Central memory CD4-positive, alpha-beta T cell (primary cell): Measurements from ENCODE around the gene DNASE2B.
"Not testable (repeated sequence)": the region's sequence is repeated elsewhere in the genome, so short reads cannot be mapped to it uniquely, and the experiment has no call there.

Experiments
- DNase-seq: peaks from one replicate; pipeline ENCODE4 v3.0.0; 2022

The DNASE2B gene

GRCh38 chr1:84415396-84415795 lies 17.1 kb downstream of the DNASE2B start:
- no peak for DNase-seq

- no peak for DNase-seq
These were observed 24.6 kb downstream of the DNASE2B start for GRCh38 chr1:84422909-84423308.

DNA sequence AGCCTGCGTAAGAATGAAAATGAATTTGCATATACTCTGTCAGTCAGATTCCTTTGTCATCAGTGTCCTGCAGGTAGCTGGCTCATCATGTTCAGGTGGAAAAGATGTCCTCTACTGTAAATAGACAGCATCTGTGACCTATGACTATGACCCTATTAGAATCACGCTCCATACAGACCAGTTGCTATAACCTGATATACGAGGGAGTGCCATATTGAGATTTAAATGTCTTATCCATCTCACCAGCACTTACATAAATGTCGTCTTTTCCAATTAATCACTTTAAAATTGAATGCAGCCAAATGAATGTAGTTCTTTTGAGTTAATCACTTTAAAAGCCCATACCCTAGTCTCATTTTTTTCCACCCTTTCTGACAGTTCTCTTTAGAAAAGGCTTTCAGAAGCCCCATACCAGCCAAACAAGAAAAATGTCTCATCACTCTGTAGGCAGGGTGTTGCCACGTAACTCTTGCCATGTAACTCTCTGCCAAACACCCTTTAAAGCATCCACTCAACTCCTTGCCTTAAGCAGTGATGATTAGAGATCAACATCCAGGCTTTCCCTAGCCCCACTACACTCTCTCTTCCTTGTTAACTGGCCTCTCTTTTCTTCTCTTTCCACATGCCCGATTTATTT lies 26.3 kb downstream of the DNASE2B start:
- DNase-seq = no peak

GRCh38 chr1:84425150-84425896 lies 27.0 kb downstream of the DNASE2B start:
- DNase-seq = no peak

DNA sequence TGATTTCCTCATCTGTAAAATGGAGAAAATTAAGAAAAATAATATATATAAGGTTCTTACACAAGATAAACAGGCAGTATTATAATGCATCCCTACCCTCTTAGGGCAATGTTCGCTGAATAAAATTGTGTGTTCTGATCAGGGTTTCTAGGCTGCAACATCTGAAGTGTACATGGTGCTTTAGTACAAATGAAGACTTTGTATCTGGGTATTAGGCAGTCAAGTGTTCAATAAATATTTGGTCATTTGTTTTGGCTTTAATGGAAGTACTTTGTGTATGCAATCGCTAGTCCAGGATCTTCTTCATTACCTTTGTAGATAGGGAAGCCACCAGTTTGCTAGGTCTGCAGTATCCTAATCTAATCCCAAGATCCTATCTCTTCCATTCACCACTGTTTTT lies 28.1 kb downstream of the DNASE2B start:
- DNase-seq = no peak

DNA sequence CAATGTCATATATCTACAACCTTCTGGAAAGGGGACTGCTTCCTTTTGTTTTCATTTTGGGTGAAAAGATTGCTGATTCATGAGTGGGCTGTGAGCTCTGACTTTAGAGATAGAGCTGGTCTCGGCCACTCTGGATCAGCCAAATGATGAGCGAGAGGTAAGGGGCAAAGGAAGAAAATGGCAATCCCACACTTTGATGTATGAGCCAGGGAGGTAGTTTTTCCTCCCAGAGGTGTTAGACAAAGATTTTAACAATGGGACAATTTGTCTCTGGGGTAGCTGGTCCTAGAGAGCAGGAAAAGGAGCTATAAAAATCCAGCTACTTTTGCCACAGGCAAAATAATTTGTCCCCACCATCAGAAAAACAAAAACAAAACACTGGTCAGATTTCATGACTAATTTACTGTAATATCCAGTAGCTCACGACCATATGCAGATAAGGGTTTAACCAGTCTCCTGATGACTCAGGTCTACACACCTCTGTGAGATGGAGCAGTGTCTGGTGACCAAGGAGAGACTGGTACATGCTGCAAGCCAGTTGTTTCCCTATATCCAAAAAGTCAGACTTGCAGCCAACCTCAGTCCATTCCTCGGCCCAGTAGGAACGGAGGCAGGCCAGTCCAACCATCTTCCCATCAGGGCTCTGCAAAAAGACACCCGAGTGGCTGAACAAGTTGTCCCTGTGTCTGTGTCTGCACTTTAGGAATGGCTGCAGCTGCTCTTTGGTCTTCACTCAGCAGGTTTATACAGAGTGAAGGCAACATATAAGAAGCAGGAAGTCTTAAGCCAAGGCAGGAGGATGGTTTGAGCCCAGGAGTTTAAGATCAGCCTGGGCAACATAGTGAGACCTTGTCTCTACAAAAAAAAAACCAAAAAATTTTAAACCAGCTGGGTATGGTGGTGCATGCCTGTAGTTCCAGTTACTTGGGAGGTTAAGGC lies 29.2 kb downstream of the DNASE2B start:
- DNase-seq = no peak

- no peak for DNase-seq
These were observed 30.0 kb downstream of the DNASE2B start for GRCh38 chr1:84428235-84428634.

- DNase-seq = no peak
These were observed 30.9 kb downstream of the DNASE2B start for GRCh38 chr1:84429231-84429630.

DNA sequence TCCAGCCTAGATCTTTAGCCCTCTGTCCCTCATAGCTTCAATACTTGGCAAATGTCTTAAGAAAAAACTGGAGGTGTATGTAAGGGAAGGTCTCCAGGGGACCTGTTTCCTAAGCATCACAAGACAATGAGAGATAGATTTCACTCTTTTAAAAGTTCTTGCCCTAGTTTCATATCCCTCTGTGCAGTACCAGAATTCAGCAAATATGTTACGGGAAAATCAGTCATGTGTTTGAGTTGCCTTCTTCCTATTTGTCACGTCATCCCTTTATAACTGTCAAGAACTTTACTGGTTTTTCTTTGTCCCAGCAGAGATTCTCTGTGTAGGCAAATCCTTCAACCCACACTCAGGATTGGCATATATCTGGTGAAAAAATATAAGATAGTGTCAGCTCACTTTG lies 32.3 kb downstream of the DNASE2B start:
- DNase-seq = no peak

DNA sequence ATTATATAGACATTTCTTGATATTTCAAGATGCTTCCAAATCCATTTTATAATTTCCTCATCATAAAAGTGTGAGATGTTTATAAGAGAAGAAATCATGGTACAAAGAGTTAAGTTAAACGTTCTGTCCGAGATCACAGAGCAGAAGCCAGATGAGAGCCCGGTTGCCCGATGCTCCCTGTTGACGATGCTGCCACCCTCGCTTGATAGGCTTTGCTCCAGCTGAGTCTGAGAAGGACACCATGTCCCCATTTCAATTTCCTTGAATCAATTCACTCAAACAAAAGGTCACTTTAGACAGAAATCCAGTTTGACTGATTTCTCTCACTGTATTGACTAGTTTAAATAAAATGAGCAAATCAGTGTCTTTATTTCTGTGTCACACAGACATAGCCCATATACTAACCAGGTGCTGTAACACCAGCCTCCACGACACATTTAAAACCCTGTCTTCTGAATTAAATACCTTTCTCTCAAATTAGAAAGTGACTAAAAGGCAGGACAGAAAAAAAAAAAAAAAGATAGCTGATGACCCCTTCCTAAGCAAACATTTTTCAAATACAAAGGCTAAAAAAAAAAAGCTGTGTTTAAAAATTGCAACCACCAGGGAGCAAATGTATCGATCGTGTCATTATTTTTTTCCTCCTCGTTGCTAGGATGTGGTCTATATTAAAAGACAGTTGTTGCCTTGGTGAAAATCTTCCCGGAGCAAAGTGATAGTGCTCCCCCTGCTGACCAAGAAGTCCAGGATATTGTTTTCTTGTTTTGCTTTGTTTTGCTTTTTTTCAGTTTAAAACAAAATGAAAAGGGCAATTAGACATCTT lies 35.2 kb downstream of the DNASE2B start:
- DNase-seq = peak; percentile 81

DNA sequence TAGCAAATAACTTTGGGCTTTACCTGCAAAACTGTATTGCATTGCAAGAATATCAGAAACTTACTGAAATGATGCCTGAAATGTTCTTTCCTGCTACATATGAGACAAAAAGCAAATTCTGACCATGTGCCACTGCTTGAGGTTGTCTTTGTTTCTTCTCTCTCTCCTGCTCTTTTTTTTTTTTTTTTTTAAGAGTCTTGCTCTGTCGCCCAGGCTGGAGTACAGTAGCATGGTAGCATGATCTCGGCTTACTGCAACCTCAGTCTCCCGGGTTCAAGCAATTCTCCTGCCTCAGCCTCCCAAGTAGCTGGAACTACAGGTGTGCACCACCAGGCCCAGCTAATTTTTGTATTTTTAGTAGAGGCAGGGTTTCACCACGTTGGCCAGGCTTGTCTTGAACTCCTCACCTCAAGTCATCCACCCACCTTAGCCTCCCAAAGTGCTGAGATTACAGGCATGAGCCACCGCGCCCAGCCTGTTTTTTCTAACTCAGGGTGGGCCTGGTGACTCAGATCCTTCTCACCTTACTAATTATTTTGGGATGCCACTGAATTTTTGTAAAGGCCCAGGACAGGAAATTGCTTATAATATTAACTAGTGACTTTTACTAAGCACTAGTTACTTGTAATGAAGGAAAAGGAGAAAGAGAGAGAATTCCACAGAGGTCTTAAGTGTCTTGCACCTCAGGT lies 35.9 kb downstream of the DNASE2B start:
- no peak for DNase-seq

- peak; percentile 26 for DNase-seq
These were observed 36.7 kb downstream of the DNASE2B start for GRCh38 chr1:84434801-84435549.

- no peak for DNase-seq
These were observed 38.8 kb downstream of the DNASE2B start for GRCh38 chr1:84436876-84437655.

- peak; percentile 73 for DNase-seq
These were observed 44.0 kb downstream of the DNASE2B start for GRCh38 chr1:84442256-84442655.

DNA sequence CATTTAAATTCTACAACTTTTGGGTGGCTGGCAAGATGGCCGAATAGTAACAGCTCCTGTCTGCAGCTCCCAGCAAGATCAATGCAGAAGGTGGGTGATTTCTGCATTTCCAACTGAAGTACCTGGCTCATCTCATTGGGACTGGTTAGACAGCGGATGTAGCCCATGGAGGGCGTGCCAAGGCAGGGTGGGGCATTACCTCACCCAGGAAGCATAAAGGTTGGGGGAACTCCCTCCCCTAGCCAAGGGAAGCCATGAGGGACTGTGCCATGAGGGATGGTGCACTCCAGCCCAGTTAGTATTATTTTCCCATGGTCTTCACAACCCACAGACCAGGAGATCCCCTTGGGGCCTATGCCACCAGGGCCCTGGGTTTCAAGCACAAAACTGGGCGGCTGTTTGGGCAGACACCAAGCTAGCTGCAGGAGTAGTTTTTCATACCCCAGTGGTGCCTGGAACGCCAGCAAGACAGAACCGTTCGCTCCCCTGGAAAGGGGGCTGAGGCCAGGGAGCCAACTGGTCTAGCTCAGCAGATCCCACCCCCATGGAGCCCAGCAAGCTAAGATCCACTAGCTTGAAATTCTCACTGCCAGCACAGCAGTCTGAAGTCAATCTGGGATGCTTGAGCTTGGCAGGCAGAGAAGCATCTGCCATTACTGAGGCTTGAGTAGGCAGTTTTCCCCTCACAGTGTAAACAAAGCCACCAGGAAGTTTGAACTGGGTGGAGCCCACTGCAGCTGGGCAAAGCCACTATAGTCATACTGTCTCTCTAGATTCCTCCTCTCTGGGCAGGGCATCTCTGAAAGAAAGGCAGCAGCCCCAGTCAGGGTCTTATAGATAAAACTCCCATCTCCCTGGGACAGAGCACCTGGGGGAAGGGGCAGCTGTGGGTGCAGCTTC lies 44.7 kb downstream of the DNASE2B start:
- DNase-seq = peak; percentile 45

GRCh38 chr1:84448704-84449103 lies 50.4 kb downstream of the DNASE2B start:
- not testable (repeated sequence) for DNase-seq

DNA sequence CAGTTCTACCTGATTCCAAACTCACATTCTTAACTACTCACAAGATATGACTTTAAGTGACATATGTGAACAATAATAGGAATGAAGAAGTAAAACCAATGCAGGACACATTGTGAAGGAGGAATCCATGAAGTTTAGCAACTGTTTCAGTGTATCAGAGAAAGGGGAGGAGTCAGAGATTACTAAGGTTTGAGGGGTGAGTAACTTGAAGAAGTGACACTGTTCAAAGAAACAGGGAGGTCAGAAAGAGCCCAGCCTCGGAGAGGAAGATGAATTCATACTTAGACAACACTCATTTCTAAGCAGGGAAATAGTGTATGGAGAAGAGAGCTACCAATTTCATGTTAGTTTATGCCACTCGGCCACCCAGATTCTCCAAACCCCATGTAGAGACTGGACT lies 52.6 kb downstream of the DNASE2B start:
- DNase-seq = no peak

- DNase-seq = no peak
These were observed 54.2 kb downstream of the DNASE2B start for GRCh38 chr1:84452436-84452835.

GRCh38 chr1:84462118-84462517 lies 63.8 kb downstream of the DNASE2B start:
- DNase-seq = no peak
